Thymus (tissue), 14 donors: ENCODE measurements around the gene CFAP126. TPM values are rescaled to one million over a fixed set of nuclear protein-coding genes. Genes with fewer than 3 reads are reported as not detected.
"Not testable (repeated sequence)": the region's sequence is repeated elsewhere in the genome, so short reads cannot be mapped to it uniquely, and the experiment has no call there.

Experiments used
- DNase-seq, 9 donors: peaks; one replicate each; pipeline ENCODE4 v3.0.0-alpha.2; 2013; ENCODE audit warnings: low spot score in 9 of 9, low read depth in 6 of 9, missing footprints in 1 of 9
- H3K27ac ChIP-seq, 2 donors: one replicate each; pipeline ENCODE4 v1.5.1; 2013; ENCODE audit warnings: control low read depth in 1 of 2, low read depth in 1 of 2, low read length in 1 of 2, mild to moderate bottlenecking in 1 of 2, moderate library complexity in 1 of 2
- H3K27me3 ChIP-seq, 2 donors: one replicate each; pipeline ENCODE4 v1.5.1; 2013; ENCODE audit warnings: low read length in 1 of 2; ENCODE audit not compliant: control insufficient read depth in 2 of 2, insufficient read depth in 1 of 2
- H3K36me3 ChIP-seq, 2 donors: one replicate each; pipeline ENCODE4 v1.5.1; 2013; ENCODE audit warnings: low read length in 1 of 2, mild to moderate bottlenecking in 1 of 2, moderate library complexity in 1 of 2; ENCODE audit not compliant: control insufficient read depth in 2 of 2, insufficient read depth in 2 of 2
- H3K4me1 ChIP-seq, 2 donors: one replicate each; pipeline ENCODE4 v1.5.1; 2013; ENCODE audit warnings: low read length in 2 of 2; ENCODE audit not compliant: control insufficient read depth in 2 of 2, insufficient read depth in 2 of 2
- H3K4me3 ChIP-seq, 2 donors: one replicate each; pipeline ENCODE4 v1.5.1; 2013; ENCODE audit warnings: low read length in 2 of 2, control low read depth in 1 of 2, mild to moderate bottlenecking in 1 of 2
- H3K9me3 ChIP-seq, 2 donors: one replicate each; pipeline ENCODE4 v1.5.1; 2013; ENCODE audit warnings: low read length in 1 of 2, mild to moderate bottlenecking in 1 of 2; ENCODE audit not compliant: control insufficient read depth in 2 of 2, insufficient read depth in 1 of 2
- WGBS: extraction: QIAGEN DNeasy Blood & Tissue Kit; methylation state at CpG from one replicate; pipeline ENCODE4 v1.1.7; 2013; 5-methylcytosine and 5-hydroxymethylcytosine counted together
- long read RNA-seq, 10 donors: transcript quantifications; one replicate each; lab custom pipeline, GENCODE V29; 2026
- polyA plus RNA-seq: library from polyadenylated mRNA; stranded (reverse); fragments of 200-250 nt; gene quantifications from one replicate; pipeline ENCODE4 v1.2.3, GENCODE V29; 2013
- total RNA-seq: library from RNA; stranded (reverse); fragments of 120-200 nt; gene quantifications from one replicate; pipeline ENCODE4 v1.2.4, GENCODE V29; 2013
- donor health status: healthy.

Gene CFAP126, protein sequence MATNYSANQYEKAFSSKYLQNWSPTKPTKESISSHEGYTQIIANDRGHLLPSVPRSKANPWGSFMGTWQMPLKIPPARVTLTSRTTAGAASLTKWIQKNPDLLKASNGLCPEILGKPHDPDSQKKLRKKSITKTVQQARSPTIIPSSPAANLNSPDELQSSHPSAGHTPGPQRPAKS
- 0.09 TPM for total RNA-seq
- polyA plus RNA-seq, result 1.0 TPM
- long read RNA-seq, donor 1, result 0 reads
- long read RNA-seq, donor 2, result 0 reads
- long read RNA-seq, donor 3, result 0 reads
- long read RNA-seq, donor 4, result 0 reads
- long read RNA-seq, donor 5, partial matches to known transcripts, result 0 of 1 reads
- long read RNA-seq, donor 5, other reads (novel, unspliced or antisense), result 0 of 1 reads
- long read RNA-seq, donor 6, result 0 reads
- long read RNA-seq, donor 7, result 0 reads
- long read RNA-seq, donor 8, result 0 reads
- long read RNA-seq, donor 9, result 0 reads
- long read RNA-seq, donor 10, result 0 reads

DNA sequence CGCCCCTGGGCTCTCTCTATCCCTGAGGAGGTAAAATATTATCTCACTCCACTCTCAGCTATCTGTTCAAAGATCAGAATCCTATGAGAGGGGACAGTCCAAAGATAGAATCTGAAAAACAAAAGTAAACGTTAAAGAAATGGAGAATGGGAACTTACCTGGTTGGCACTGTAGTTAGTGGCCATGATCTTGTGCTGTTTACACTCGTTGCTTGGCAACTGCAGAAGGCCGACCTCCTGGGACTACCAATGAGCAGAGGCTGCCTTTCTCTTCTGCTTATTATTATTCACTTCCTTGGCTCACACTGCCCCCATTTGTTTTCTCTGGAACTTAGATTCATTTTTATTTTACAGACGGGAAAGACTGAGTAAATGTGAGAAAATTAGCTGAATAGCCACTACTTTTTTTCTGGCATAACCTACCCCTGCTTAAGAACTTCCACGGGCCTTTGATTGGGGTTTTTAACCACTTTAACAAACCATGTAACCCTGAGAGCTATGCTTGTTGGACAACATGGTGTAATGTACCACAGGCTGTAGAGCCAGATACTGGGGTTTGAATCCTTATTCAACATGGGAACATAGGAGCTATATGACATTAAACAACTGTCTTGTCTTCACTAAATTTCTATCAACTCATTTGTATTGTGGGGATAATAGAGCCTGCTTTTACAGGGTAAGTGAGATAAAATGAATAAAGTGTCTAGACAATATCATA is at the start of gene CFAP126:
TSS of gene CFAP126 (minus strand) at position 193 of the 717 bp plus-strand sequence. CDS start at position 185, 8 bp downstream.
- WGBS, result 32% methylated on average over 6 of the region's 6 CpGs
- peak in 4 of 9 donors; percentile 15 to 54 (median 16) for DNase-seq
- Histone ChIP-seq H3K4me1 (no peaks in the 10 kb centered on the region), H3K9me3 (no peaks in the 10 kb centered on the region), H3K4me3 (no peak within 1 kb of the TSS), H3K36me3 (peaks cover 22 to 23% of the 10 kb centered on the region in 2 donors), H3K27ac (no peak within 1 kb of the TSS), H3K27me3 (no peaks in the 10 kb centered on the region)

DNA sequence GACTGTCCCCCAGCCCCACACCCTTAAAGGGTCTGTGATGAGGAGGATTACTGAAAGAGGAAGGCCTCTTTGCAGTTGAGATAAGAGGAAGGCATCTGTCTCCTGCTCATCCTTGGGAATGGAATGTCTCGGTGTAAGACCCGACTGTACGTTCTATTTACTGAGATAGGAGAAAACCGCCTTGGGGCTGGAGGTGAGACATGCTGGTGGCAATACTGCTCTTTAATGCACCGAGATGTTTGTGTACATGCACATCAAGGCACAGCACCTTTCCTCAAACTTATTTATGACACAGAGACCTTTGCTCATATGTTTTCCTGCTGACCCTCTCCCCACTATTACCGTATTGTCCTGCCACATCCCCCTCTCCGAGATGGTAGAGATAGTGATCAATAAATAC is 45.4 kb upstream of the CFAP126 start:
- 97% methylated on average over 7 of the region's 7 CpGs for WGBS

DNA sequence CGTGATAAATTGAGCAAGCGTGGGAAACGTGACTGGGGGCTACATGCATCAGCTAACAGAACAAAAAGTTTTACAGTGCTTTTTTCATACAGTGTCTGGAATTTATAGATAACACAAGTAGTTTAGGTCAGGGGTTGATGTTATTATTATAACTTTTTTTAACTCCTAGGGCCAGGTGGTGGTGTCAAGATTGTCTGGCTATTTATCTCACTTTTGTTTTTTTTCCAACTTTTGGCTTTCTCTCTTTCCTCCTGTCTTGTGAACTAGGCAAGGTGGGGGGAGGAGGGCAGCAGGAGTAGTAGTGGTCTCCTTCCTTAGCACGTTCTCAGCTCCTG is 42.9 kb upstream of the CFAP126 start:
- H3K4me1 ChIP-seq, H3K27me3 ChIP-seq, H3K9me3 ChIP-seq, DNase-seq, H3K4me3 ChIP-seq, H3K27ac ChIP-seq, H3K36me3 ChIP-seq: not testable (repeated sequence)
- 93% methylated on average over 4 of the region's 4 CpGs for WGBS

More for the DNA sequence above, 45.4 kb upstream of the CFAP126 start:
- H3K4me3 ChIP-seq, H3K4me1 ChIP-seq, DNase-seq, H3K9me3 ChIP-seq, H3K27ac ChIP-seq, H3K36me3 ChIP-seq, H3K27me3 ChIP-seq: not testable (repeated sequence)

DNA sequence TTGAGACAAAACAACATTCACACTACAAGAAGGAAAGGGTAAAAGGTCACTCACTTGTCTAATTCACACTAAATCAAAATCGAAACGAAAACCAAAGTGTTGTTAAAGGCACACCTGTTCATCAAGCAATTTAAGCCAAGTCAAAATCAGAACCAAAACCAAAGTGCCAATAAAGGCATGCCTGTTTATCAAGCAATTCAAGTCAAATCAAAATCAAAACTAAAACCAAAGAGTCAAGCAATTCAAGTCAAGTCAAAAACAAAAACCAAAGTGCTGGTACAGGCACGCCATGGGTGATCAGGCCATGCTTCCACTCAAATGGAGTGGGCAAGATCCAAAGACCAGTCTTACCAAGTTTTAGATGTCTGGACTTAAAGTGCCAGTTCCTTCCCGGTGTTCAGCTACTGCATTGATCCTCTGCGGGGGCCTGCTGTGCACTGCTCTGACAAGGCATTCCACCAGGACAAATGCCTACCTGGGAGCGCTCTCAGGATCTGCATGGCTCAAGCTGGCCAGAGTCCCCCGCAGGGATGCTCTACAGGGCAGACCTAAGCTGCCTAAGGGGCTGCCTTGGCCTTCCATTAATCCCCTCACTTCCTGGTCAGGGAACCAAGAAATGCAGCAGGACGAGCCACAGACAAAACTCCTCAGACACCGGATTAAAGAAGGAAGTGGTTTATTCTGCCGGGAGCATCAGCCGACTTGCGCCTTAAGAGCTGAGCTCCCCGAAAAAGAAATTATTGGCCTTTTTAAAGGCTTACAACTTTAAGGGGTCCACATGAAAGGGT is 42.4 kb upstream of the CFAP126 start:
- H3K27ac ChIP-seq, result peak overlapping the region in 1 of 2 donors; percentile 42
- H3K9me3 ChIP-seq, H3K4me1 ChIP-seq, H3K4me3 ChIP-seq, DNase-seq, H3K27me3 ChIP-seq, H3K36me3 ChIP-seq: not testable (repeated sequence)
- WGBS, result 93% methylated on average over 13 of the region's 13 CpGs

DNA sequence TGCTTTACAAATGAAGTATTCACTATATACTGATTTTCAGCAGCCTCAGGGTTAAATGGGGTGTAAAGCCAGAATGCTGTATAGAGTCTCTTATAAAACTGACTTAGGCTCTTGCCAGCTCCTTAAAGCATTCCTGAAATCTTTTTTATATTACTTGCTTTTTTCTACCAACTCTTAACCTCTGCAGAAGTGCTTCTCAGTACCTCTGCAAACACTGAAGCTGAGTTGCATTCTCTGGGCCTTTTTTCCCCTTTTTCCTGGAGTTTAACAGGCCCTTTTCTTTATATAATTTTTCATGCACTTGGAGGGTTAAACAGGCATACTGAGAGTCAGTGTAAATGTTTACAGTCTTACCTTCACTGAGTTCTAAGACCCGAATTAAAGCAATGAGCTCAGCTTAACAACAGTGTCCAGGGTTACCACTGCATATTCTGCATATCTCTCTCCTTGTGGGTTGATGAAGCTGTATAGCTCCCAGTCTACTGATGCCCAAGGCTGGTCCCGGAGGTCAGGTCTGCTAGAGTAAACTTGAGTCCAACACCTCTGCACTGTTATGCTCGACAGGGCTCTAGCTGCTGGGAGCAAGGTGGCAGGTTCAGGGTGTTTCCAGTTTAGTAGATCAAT is 40.9 kb upstream of the CFAP126 start:
- Histone ChIP-seq H3K27ac (no peak overlapping the region), H3K36me3 (no peaks in the 10 kb centered on the region), H3K4me1 (peaks cover 0 to 3% of the 10 kb centered on the region in 2 donors), H3K4me3 (no peak overlapping the region), H3K27me3 (peaks cover 0 to 5% of the 10 kb centered on the region in 2 donors), H3K9me3 (peaks cover 0 to 5% of the 10 kb centered on the region in 2 donors)
- no peak for DNase-seq
- WGBS, result 92% methylated on average over 3 of the region's 3 CpGs

DNA sequence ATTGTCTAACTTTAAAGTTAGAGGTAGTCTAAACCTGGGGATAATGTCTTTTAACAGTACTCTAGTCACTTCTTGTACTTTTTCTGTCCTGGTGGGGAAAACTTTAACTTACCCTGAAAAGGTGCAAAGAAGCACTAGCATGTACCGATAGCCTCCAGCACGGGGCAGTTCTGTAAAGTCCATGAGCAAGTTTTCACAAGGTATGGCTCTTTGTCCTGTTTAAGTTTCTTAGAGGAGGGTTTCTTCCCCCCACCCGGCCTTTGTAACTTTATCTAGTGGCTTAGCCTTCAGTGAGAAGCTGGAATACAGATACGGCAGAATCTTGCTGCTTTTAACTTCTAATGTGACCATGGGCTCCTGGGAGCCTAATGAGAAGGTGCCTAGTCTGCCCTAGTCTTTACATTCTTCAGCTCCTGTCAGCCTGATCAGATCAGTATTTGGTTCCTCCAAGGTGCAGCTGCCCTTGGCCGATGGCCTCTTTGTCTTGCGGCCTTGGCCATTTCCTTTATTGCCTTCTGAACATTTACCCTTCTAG is 39.8 kb upstream of the CFAP126 start:
- Histone ChIP-seq H3K4me1 (peaks cover 0 to 3% of the 10 kb centered on the region in 2 donors), H3K27me3 (peaks cover 0 to 11% of the 10 kb centered on the region in 2 donors), H3K27ac (no peak overlapping the region), H3K4me3 (no peak overlapping the region), H3K36me3 (no peaks in the 10 kb centered on the region), H3K9me3 (peaks cover 0 to 5% of the 10 kb centered on the region in 2 donors)
- no peak for DNase-seq
- WGBS, result 95% methylated on average over 6 of the region's 6 CpGs

DNA sequence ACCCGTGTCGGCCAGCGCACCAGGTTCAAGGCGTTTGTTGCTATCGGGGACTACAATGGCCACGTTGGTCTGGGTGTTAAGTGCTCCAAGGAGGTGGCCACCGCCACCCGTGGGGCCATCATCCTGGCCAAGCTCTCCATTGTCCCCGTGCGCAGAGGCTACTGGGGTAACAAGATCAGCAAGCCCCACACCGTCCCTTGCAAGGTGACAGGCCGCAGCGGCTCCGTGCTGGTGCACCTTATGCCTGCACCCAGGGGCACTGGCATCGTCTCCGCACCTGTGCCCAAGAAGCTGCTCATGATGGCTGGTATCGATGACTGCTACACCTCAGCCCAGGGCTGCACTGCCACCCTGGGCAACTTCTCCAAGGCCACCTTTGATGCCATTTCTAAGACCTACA is 38.9 kb upstream of the CFAP126 start:
- H3K27me3 ChIP-seq, result peaks cover 0 to 11% of the 10 kb centered on the region in 2 donors
- H3K9me3 ChIP-seq, H3K36me3 ChIP-seq, H3K27ac ChIP-seq, H3K4me3 ChIP-seq, DNase-seq, H3K4me1 ChIP-seq: not testable (repeated sequence)
- WGBS, result 98% methylated on average over 17 of the region's 17 CpGs

DNA sequence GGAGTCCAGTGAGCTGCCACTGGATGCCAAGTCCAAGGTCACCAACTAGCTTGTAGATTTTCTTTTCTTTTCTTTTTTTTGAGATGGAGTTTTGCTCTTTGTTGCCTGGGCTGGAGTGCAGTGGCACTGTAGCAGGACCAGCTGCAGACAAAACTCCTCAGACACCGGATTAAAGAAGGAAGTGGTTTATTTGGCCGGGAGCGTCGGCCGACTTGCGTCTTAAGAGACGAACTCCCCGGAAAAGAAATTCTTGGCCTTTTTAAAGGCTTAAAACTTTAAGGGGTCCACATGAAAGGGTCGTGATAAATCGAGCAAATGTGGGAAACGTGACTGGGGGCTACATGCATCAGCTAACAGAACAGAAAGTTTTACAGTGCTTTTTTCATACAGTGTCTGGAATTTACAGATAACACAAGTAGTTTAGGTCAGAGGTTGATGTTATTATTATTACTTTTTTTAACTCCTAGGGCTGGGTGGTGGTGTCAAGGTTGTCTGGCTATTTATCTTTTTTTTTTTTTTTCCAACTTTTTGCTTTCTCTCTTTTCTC is 36.4 kb upstream of the CFAP126 start:
- Histone ChIP-seq H3K4me1 (peaks cover under 1 to 4% of the 10 kb centered on the region in 2 donors), H3K27ac (no peak overlapping the region), H3K36me3 (no peaks in the 10 kb centered on the region), H3K9me3 (peaks cover 0 to 6% of the 10 kb centered on the region in 2 donors), H3K4me3 (no peak overlapping the region), H3K27me3 (peaks cover 0 to 11% of the 10 kb centered on the region in 2 donors)
- DNase-seq, result no peak
- 64% methylated on average over 11 of the region's 11 CpGs for WGBS
